NCI-H2227 treated with DMSO at 0.1 percent for 48 hours (cell line): ENCODE results near the gene NECTIN1.

Experiments
- DNase-seq: peaks from one replicate; lab custom pipeline; 2025; lab: John Stamatoyannopoulos, UW

Gene NECTIN1

GRCh38 chr11:119640541-119640940 is 88.5 kb downstream of the NECTIN1 start:
- no peak for DNase-seq

DNA sequence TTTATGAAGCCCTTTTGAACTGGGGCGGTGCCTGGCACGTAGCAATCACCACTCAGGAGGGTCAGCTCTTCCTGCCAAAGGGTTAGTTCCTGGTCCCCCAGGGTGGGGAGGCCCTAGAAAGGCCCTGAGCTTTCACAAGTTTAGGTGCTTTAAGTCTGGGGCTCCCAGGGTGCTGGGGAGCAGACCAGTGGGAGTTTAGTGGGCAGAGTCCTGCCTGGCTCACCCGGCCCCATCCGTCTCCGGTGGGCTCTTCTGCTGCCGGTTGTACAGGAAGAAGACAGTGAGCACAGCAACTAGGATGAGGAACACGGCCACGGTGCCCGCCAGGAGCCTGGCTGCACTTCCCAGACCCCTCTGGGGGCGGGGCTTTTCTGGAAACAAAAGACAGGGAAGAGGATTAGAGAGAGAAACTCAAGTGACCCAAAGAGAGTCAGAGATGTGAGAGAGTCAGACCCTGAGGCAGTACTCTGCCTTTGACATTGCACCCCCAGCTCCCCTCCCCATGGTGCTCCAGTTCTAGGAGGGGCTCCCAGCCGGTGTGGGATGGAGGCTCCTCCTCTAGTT is 89.3 kb downstream of the NECTIN1 start:
- no peak for DNase-seq

GRCh38 chr11:119638851-119639250 is 90.1 kb downstream of the NECTIN1 start:
- no peak for DNase-seq

- no peak for DNase-seq
These were observed 91.5 kb downstream of the NECTIN1 start for GRCh38 chr11:119637481-119637880.

GRCh38 chr11:119635776-119636175 is 93.2 kb downstream of the NECTIN1 start:
- DNase-seq: no peak

DNA sequence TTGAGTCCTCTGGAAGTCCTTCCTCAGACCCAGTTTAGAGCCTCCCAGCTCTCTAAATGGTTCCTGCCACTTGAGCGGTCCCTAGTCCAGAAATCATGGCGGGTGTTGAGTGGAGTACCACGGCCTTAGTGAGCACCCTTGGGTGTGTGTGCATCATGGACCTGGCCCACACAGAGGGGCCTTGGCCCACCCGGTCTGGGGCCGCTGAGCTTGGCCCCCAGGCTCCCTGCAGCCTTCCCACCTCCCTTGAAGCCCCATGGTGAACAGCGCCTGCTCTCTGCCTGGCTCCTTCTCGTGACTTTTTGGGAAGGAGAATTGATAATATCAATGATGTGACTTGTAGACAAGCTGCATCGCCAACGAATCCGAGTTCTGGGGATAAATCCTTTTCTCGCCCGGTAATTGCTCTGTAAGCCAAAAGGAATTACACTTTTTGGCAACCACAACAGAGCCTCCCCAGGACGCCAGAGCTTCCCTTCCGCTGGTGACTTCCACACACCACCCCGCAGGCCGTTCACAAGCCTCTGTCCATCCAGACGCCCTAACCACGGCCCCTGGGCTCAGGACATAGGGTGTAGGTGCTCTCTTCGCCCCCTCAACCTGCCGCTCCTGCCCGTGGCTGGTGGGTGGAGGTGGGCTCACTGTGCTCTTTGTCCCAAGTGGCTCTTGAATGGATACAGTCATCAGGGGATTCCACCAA is 93.8 kb downstream of the NECTIN1 start:
- DNase-seq: no peak

DNA sequence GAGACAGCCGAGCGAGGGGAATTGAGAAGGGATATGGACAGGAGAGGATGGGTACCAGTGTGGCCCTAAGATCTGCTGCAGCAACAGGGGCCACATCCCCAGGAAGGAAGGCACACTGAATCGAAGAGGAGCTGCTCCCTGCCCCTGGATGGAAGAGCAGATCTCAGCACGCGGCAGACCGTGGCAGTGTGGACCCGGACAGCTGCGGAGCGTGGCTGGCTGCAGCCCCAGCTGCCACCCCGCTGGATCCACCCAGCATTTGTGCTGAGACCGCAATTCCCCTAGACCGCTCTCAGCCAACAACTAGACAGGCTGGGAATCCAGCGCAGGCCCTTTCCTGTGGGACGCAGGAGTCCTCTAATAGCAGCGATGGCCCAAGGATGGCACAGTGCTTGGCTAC is 94.7 kb downstream of the NECTIN1 start:
- DNase-seq: no peak

DNA sequence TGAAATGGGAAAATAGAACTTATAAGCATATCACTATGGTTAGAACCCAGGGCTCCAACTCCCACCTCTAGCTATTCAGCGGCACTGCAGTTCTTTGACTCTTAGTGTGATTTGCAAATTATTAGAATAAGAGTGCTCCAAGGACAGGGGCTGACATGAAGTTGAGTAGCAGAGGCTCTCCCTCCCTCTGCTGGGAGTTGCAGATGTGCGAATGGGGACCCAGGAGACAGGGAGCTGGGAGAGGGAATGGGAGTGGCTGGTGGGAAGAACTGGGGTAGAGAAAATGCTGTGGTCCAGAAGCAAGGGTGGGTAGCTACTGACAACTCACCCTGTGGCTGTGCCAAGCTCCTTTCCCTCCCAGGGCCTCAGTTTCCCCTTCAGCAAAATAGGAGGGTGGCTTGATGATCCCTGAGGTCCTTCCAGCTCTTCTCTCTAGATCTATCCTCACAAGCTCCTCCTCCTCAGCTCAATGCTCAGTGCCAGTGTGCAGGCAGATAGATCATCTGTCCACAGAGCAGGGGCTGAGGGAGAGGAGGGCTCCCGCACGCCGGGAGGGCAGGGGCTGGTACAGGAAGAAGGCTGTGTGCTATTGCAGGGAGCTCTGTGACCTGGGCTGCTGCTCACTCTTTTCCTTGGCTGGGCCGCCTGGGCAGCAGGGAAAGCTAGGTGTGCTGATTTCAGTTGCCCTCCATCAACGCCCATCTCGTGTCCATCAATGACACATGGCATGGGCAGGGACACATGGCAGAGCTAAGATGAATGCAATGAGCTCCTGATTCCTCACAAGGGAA is 99.0 kb downstream of the NECTIN1 start:
- DNase-seq: no peak

GRCh38 chr11:119629085-119629484 is 99.9 kb downstream of the NECTIN1 start:
- no peak for DNase-seq

DNA sequence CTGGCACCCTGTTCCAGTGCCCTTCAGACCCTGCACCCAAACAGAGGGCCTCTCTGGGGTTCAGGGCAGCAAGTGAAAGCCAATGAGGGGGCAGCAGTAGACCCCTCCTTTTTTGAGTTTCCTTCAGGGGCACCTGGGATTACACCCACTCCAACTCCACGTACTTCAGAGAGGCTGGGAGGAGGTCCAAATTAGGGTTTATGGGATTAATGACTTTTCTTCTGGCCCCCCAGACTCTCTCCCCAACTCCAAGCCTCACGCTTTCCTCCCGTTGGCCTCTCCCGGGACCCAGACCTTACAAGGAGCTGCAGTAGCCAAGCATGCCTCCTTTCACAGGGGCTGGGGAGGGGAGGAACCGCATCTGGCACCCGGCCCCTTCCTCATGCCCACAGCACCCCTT is 101.7 kb downstream of the NECTIN1 start:
- DNase-seq: no peak

- no peak for DNase-seq
These were observed 102.1 kb downstream of the NECTIN1 start for GRCh38 chr11:119626871-119627270.

DNA sequence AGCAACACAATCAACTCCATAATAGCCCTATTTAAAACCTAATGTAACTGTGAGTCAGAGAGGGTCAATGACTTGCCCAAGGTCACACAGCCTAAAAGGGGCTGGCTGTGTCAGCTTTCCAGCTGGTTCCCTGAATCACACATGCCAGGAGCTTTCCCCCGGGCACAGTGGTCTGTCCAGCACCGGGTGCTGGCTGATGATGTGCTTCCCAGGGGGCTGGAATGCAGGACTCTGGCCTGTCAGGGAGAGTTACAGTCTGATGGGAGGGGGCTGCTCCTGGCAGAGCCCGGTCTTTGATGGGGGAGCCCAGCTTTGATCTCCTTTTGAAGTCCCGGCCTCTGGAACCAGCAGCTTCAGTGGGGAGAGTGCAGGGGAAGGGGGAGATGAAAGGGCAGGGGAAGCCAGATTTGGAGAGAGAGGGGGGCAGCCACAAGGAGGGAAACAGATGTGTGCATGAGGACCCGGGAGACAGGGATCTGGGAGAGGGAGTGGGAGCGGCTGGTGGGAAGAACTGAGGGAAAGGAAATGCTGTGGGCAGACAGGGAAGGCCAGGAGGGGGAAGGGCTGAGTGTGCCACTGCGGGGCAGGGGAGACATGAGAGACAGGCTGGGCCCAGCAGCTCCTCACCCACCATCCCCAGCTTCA is 102.7 kb downstream of the NECTIN1 start:
- DNase-seq: no peak

DNA sequence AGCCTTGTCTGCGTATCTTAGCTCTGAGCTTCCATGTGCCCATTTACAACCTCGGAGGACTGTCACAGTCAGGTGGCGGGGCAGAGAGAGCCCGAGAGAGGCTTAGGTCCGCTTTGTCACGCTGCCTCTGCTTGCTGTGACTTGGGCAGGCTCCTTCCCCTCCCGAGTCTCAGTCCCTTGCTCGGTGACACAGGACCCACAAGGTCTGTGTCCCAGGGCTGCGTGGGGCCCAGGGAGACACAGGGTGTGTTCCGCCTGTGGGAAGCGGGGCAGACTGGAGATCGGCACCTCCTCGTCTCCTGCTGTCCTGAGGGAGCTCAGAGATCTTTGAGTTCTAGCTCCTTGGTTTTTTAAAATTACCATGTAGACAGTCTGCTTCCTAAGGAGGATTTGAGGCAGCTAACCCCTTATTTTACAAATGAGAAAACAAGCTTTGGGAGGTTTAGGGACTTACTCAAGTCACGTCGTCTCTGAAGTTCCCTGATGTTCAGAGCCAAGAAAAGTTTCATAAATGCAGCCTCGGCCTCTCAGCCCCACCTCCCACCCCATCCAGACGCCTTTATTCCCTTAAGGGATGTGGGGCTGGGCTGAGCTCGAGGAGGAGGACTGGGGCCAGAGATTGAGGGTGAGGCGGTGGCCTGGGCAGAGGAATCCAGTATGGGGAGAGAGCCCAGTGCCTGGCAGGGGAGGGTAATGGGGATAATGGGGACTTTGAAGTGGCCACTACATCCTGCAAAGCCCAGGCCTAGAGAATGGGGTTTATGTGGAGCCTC is 103.6 kb downstream of the NECTIN1 start:
- no peak for DNase-seq

DNA sequence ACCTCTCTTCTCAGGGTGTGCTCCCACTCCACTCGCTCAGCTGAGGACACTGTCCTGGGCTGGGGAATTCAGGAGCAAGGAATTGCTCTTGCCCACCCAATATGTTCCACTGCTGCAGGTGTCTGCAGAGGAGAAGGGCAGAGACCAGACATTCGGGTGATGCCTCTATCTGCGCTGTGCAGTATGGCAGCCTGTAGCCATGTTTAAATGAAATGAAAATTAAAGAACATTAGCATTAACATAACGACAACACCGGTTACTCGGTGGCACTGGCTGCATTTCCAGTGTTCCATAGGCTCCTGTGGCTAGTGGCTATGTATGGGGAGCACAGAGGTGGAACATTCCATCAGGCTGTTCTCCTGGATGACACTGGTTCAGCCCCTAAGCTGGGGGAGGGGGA is 104.4 kb downstream of the NECTIN1 start:
- DNase-seq: no peak

GRCh38 chr11:119624102-119624615 is 104.8 kb downstream of the NECTIN1 start:
- no peak for DNase-seq

DNA sequence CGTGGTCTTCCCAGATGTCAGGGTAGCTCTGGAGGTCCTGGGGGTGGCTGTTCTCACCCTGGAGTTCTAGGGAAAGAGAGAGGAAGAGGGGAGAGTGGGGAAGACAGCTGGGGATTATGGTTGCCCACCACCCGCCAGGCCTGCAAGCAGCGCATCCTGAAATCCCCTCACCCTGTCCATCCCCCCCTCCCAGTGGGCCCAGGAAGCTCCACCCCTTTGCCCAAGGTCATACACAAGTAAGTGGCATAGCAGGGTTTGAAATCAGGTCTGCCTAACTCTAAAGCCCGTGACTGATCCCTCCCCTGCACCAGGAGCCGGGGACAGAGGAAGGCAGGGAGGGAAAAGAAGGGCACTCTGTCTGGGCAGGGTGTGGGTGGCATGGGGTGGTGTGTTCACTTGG is 105.3 kb downstream of the NECTIN1 start:
- no peak for DNase-seq

- no peak for DNase-seq
These were observed 106.4 kb downstream of the NECTIN1 start for GRCh38 chr11:119622454-119623143.

DNA sequence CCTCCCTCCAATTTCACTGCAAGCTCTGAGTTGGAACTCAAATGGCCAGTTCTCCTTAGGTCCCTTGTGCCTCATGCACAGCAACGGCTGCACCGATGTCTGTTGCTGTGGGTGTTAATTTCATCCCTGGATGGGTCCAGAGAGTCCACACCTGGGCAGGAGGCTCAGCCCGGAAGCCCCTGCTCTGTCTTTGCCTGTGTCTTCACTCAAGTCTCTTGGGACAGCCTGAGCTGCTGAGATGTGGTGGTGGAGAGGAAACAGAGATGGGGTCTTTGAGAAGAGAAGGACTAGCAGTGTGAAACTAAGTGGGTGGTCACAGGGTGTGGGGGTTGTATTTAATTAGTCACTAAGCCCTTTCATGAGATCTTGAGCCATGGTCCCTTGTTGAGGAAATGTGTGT is 109.3 kb downstream of the NECTIN1 start:
- no peak for DNase-seq

- no peak for DNase-seq
These were observed 110.6 kb downstream of the NECTIN1 start for GRCh38 chr11:119618208-119618909.

DNA sequence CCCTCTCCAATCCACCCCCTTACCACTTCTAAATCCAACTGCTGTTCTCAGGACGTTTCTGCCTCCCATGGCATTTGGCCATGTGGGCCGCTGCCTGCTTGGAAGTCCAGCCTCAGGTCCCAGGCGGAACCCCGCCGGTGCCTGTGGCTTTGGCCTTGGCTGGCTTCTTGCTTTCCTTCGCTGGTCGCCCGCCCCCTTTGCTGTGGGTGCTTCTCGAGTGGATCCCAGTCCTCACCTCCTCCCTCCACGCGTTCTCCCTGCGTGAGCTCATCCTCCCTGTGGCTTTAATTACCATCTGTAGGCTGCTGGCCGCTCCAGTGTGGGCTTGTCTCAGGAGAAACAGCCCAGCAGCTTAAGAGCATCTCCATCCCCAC is 111.7 kb downstream of the NECTIN1 start:
- DNase-seq: no peak
